Measurements from ENCODE around the gene VGLL4. TPM values are rescaled to one million over a fixed set of nuclear protein-coding genes. Genes with fewer than 3 reads are reported as not detected.

The VGLL4 gene
- total RNA-seq, 1 donor from 2014 or later: 86.9 TPM

GRCh38 chr3:11653298-11654055 lies 9.8 kb upstream of the VGLL4 start:
- DNase-seq (ENCODE audit: extremely low read depth, low read depth, low spot score): no peak

- DNase-seq (ENCODE audit: extremely low read depth, low read depth, low spot score): no peak
Measured at GRCh38 chr3:11651900-11652299, 8.2 kb upstream of the VGLL4 start.

DNA sequence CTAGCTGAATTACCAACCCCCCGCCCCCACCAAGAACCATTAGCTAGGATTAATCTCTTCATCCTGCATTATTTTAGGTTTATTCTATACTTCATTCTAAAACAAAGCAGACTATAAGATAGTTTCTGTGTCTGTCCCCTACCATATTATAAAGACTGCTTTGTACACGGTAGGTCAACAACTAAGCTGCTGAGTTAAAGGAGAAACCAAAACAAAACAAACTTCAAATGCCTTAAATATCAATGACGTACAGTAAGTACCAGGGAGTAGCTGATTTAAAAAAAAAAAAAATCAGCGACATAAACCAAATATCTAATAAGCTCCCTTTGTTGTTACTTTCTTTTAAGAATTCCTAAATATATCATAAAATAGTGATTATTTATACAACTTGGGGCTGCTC lies 7.8 kb upstream of the VGLL4 start:
- DNase-seq (ENCODE audit: extremely low read depth, low read depth, low spot score): no peak

GRCh38 chr3:11650391-11650790 lies 6.7 kb upstream of the VGLL4 start:
- no peak for DNase-seq (ENCODE audit: extremely low read depth, low read depth, low spot score)

- DNase-seq (ENCODE audit: extremely low read depth, low read depth, low spot score): no peak
Measured at GRCh38 chr3:11648735-11649134, 5.0 kb upstream of the VGLL4 start.

- DNase-seq (ENCODE audit: extremely low read depth, low read depth, low spot score): no peak
Measured at GRCh38 chr3:11643201-11643603, 513 bp downstream of the VGLL4 start.

- no peak for DNase-seq (ENCODE audit: extremely low read depth, low read depth, low spot score)
Measured at GRCh38 chr3:11642431-11643191, 1.1 kb downstream of the VGLL4 start.

GRCh38 chr3:11641683-11642430 lies 1.9 kb downstream of the VGLL4 start:
- no peak for DNase-seq (ENCODE audit: extremely low read depth, low read depth, low spot score)

DNA sequence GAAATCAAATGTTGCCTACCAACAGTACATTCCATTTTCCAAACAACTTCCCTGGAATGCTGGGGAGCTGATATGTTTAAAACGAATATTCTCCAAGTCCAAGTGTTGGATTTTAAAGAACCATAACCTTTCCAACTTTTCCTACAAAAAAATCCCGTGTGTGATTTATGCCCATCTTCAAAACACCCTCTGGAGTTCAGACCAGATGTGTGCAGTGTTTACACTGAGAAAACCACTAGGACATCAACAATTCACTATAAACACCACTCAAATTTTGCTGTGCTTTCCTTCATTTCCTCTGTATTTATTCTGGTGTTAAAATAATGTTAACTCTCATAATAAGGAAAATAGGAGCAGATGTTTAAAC lies 2.4 kb downstream of the VGLL4 start:
- no peak for DNase-seq (ENCODE audit: extremely low read depth, low read depth, low spot score)

GRCh38 chr3:11640009-11640673 lies 3.6 kb downstream of the VGLL4 start:
- no peak for DNase-seq (ENCODE audit: extremely low read depth, low read depth, low spot score)

- DNase-seq (ENCODE audit: extremely low read depth, low read depth, low spot score): no peak
Measured at GRCh38 chr3:11638495-11639358, 5.0 kb downstream of the VGLL4 start.

DNA sequence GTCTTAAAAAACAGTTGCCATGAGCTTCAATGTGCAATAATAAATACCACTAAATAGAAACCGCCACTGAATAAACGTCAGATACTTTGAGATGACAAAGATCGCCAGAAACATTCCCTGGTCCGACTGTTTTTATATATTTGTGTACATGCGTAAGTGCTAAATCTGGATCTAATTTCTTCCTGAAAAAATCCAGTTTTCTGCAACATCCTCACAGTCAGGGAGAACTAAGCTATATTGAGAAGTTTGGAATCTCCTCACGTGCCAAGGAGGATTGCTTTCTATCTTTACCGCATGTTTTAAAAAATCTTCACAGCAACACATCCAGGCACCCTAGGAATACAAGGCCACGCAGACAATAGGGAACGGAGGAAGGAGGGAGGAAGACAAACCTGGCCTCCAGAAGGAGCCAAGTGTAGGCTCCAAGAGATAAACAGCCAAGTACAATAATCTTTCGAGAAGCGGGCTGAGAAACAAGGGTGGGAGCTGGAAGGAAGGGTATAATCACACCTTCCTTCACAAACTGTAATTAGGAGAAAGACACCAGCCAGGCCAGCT lies 5.7 kb downstream of the VGLL4 start:
- no peak for DNase-seq (ENCODE audit: extremely low read depth, low read depth, low spot score)

DNA sequence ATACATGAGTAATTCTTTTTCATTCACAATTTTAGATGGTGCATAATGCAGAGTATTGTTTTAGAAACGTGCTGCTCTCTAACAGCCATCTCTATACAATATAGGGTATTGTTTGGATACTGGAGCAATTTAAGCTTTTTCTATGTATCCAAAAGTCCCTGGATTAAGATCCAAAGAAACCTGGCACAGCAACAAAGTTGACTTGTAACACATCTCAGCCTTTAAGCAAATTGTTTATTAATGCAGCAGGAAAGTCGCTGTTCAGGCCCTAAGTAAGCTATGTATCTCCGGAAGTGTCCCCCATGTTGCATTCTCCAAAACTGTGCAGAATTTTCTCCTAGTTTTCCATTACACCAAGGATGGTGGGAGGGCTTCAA lies 7.3 kb downstream of the VGLL4 start:
- no peak for DNase-seq (ENCODE audit: extremely low read depth, low read depth, low spot score)

- no peak for DNase-seq (ENCODE audit: extremely low read depth, low read depth, low spot score)
Measured at GRCh38 chr3:11635680-11636393, 7.9 kb downstream of the VGLL4 start.

DNA sequence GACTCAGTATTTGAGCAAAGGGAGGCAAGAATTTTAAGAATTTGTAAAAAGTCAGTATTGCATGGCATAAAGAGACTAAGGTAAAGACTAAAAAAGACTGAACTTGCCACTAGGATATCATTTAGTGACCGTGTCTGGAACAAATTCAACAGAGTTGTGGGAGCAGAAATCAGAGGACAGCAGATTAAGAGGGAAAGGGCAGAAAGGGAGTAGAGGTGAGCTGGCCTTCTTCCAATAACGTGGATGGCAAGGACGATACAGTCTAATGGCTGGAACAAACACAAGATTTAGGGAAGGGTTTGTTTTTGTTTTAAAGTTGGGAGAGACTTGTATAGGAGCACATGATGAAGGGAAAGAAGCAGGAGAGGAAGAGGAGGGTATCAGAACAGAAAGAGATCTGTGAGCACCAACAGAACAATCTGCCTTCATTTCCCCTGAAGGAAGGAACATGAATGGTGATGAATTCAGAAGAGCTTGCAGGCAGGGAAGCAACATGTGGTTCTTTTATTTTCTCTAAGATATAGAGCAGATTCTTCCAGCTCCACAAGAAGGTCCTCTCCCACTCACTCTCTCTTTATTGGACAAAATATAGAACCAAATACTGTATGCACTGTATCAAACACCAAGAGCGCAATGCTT lies 8.6 kb downstream of the VGLL4 start:
- no peak for DNase-seq (ENCODE audit: extremely low read depth, low read depth, low spot score)

DNA sequence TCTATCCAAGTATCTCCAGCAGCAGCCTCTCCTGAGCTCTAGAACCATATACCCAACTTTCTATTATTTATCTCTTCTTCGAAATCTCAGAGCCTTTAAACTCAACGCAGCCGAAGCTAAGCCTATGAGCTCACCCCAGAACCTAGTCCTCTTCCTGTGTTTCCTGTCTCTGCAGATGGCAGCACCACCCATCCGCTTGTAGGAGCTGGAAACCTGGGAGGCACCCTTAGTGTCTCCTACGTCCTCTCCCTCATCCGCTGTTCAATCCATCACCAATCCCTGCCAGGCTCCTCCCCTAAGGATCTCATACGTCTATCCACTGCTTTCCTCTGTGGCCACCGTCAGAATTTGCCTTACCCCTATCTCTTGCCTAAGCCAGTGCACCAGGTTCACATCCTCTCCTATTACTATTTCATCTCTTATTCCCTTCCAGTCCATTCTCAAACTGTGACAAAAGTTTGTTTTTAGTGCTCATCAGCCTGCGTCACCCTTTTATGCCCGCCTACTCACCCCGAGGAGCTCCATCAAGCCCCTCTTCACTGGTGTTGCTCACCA lies 9.6 kb downstream of the VGLL4 start:
- no peak for DNase-seq (ENCODE audit: extremely low read depth, low read depth, low spot score)

GRCh38 chr3:11632966-11633365 lies 10.7 kb downstream of the VGLL4 start:
- DNase-seq (ENCODE audit: extremely low read depth, low read depth, low spot score): no peak

DNA sequence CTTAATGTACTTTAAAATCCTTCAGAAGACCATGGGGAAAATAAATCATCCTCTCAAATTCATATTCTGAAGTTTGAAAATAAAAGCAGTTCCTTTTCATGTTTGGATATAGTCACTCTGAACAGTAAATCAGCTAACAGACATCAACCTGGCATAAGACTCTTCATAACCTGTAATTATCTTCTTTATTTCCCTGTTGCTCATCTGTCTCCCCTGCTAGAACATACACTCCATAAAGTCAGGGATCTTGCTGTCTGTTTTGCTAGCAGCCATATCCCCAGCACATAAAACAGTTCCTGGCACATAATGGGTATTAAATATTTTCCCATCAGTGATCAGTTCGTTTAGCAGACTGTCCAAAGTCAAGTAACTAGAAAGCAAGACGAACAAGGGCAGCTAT lies 11.2 kb downstream of the VGLL4 start:
- DNase-seq (ENCODE audit: extremely low read depth, low read depth, low spot score): no peak
